CD4-positive, alpha-beta T cell treated with Interleukin-4 for 4 hours (primary cell): ENCODE data around the gene RNF111.
A peak's percentile ranks its signal among the peaks of the same experiment; 100 is the strongest.
"Not testable (repeated sequence)": the region's sequence is repeated elsewhere in the genome, so short reads cannot be mapped to it uniquely, and the experiment has no call there.

Source experiments
- DNase-seq: peaks from one replicate; pipeline ENCODE4 v3.0.0-alpha.2; 2020

The RNF111 gene

DNA sequence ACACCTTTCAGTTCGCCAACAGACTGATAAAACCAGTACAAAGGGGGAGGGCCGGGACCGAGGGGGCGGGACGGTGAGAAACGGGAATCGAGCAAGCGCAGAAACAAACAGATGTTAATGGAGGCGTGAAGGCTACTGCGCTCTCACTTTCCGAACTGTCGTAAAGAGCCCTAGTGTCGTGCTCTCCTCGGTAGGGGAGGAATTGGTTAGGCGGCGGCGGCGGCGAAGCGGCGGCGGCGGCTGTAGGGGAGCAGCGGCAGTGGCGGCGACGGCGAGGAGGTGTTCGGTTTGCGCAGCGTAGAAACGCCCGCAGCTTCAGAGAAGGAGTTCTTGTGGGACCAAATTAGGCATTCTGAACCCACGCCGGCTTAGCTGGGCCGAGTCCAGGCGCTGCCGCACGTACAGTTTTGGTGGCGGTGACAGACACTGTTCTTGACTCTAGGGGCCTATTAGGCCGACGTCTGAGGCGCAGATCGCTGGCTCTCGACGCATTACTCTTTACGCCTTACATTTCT lies at the start of gene RNF111:
Gene RNF111 (plus strand): TSS at position 173 of the 515 bp plus-strand sequence. CDS start 43,160 bp downstream, outside the sequence.
- peak; percentile 95 for DNase-seq

DNA sequence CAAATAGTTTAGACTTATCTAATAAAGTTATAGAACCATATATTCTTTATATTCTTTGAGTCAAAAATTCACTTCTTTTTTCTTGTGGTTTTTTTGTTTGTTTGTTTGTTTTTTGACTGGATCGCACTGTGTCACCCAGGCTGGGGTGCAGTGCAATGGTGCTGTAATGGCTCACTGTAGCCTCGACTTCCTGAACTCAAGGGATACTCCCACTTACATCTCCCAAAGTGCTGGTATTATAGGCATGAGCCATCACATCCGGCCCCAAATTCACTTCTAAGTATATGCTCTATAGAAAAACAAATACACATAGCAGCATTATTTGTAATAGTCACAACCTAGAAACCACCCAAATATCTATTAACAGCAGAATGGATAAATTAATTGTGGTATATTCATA lies 40.3 kb upstream of the RNF111 start:
- DNase-seq: no peak

DNA sequence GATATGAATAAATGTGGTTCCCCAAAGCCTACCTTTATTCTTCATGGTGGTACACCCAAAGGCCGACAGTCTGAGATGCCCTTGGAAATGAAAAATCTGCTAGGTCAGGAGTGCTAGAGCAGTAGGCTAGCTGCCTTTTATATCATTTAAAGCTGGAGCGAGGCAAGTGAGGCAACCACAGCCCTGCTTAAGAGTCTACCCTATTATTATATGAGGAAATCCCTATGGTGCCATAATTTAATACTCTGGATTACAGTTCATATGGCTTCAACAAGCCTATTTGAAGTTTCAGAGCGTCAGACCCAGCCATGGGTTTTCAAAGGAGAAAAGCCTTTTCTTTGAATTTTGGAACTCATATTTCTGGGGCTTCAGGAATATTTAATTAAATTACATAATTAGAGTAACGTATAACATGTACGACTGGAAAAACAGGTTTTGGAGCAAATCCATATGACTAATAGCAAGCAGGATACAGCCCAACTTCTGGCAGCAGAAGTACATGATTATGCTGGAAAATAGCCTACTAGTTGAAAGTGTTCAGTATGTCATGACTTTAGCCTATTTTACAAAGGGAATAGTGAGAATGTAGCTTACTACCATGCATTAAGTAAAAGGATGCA lies 36.0 kb upstream of the RNF111 start:
- no peak for DNase-seq

DNA sequence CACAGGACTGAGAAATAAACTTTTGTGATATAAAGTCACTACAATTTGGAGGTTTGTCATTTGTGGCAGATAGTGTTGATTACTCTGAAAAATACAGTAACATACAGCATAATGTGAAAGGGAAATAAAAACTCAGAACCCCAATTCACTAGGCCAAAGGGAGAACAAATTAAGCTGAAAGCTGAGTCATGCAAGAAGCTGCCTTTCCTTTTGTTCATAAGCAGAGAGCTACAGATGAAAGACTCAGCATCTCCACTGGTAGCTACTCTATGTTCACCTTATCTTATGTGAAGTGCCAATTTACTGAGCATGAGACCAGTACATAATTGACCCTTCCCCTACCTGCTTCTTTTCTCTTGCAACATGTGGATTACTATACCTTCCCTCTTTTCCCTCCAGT lies 34.7 kb upstream of the RNF111 start:
- no peak for DNase-seq

DNA sequence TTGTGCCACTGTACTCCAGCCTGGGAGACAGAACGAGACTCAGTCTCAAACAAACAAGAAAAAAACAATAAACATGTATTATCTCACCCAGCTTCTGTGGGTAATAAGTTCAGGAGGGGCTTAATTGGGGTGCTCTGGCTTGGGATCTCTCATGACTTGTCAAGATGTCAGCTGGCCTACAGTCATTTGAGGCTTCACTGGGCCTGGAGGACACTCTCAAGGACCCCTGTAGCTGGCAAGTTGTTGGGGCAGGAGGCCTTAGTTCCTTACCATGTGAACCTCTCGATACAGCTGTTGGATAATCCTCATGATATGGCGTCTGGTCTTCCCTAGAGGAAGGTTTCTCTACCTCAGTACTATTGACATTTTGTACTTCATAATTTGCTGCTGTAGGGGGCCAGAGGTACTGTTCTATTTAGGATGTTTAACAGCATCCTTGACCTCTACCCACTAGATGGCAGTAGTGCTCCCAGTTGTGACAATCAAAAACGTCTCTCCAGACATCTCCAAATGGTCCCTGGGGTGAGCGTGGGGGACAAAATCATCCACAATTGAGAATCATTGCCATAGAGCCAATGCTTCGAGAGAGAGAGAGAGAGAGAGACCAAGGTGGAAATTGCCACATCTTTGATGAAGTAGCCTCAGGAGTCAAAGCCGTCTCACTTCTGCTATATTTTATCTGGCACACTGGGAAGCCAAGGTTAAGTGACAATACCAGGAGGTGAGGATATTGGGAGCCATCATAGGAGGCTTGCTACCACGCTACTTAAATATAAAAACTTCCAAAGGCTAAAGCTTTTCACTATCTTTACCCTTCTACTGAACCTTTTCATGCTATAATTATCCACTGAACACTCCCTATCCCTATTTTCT lies 30.1 kb upstream of the RNF111 start:
- peak; percentile 75 for DNase-seq

- DNase-seq: no peak
Observed at GRCh38 chr15:58958811-58959210, 28.7 kb upstream of the RNF111 start.

GRCh38 chr15:58962136-58962535 lies 25.3 kb upstream of the RNF111 start:
- no peak for DNase-seq

DNA sequence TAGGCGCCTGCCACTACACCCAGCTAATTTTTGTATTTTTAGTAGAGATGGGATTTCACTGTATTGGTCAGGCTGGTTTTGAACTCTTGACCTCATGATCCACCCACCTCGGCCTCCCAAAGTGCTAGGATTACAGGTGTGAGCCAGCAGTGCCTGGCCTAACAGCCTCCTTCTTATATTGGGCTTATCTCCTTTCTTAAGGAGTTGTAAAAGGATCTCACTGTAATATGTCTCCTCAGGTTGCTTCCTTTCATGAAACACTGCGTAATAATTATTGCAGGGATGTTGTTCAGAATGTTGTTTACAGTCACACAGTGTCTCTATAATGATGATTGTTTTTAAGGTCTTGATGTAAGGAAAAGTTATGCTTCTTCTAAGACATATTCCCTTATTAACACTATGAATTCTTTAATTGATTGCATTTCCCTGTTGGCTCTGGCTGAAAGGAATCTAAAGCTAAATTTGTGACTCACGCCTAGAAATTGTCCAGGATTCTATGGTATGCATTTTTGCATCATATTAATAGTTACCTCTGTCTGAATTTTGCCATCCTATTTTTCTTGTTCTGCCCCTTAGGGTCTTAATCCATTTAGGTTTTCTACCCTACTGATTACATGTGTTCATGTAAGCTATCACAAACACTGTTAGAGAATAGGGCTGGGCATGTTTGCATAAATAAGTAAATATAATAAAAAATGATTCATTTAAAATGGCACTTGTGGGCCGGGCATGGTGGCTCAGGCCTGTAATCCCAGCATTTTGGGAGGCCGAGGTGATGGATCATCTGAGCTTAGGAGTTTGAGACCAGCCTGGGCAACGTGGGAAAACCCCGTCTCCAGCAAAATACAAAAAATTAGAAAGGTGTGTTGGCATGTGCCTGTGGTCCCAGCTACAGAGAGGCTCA lies 24.5 kb upstream of the RNF111 start:
- DNase-seq: no peak

DNA sequence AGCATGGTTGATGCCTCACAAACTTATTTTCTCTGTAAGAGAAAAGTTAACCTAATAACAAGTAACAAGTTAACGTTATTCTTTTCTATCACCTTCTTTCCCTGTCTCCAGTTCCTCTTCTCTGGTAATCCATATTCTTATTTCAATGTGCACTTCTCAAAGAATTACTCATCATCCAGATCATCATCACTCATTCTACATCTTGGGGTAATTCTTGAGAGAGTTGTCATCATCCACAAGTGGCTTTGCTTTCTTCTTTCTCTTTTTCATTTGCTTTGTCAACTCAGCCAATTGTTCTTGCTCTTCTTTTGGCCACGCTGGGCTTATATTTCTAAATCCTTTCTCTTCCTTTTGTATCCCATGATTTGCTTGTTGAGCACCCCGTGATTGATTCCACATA lies 20.8 kb upstream of the RNF111 start:
- no peak for DNase-seq

- DNase-seq: no peak
Observed at GRCh38 chr15:58967479-58967878, 20.0 kb upstream of the RNF111 start.

GRCh38 chr15:58977887-58978286 lies 9.6 kb upstream of the RNF111 start:
- no peak for DNase-seq

- peak; percentile 57 for DNase-seq
Observed at GRCh38 chr15:58980351-58980939, 7.0 kb upstream of the RNF111 start.

- peak; percentile 51 for DNase-seq
Observed at GRCh38 chr15:58981808-58982475, 5.5 kb upstream of the RNF111 start.

- DNase-seq: no peak
Observed at GRCh38 chr15:58983261-58983660, 4.2 kb upstream of the RNF111 start.

GRCh38 chr15:58985443-58985842 lies 2.0 kb upstream of the RNF111 start:
- no peak for DNase-seq

DNA sequence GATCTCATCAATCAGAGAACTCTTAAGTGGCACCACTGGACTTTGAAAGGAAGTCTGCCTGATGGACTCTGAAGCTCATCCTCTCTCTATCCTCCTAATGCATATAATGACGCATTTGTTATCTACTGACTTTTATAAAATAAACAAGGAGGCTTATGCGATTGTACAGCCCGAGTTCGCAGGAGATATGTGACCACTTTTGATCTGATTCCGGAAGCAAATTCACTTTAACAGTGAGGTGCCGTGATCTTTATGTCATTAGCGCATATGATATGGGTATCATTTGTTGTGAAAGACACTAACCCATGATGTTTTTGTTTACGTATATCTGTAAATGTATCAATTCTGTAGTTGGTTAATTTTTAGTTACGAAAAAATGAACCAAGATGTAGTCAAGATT lies 427 bp upstream of the RNF111 start:
- DNase-seq: peak; percentile 15

DNA sequence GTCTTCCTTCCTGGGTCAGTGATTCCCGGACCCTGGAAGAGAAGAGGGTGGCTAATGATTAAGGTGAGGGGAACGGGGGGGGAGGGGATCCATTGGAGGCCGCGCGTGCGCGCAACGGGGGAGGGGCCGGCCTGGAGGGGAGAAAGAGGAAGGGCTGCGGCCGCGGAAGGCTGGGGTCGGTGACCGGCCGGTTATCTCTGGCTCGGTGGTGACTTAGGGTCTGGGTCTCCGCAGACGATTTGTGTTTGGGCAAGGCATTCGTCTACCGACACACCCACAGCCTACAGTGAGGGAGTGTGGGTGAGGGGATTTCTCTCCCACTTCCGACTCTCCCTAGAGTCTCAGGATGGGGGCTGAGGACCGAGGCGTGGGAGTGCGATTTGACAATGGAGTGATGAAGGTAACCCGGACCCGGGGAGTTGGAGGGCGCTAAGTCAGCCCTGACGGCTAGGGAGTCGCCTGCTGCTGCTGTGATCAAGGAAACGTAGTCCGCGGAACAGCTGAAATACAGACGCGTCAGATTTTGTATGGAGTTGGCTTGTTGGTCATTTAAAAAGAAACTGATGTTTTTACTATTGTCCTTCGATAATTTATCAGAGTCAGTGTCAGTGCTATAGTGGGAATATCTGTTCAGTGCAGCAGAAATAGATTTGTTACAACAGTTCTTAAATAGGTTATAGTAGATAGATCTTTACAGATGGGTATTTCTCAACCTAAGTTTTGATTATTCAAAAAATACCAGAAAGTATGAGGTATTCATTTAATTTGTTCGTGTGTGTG lies 733 bp downstream of the RNF111 start:
- DNase-seq: peak; percentile 26

DNA sequence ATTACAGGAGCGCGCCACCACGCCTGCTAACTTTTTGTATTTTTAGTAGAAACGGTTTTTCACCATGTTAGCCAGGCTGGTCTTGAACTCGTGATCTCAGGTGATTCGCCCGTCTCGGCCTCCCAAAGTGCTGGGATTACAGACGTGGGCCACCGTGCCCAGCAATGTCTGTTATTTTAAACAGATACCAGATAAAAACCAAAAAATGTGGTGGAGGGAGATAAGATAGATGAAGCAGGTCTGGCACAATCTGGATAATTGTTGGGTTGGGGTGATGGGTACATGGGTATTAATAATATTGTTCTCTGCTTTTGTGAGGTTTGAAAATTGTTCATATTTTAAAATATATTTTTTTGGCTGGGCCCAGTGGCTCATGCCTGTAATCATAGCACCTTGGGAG lies 4.7 kb downstream of the RNF111 start:
- DNase-seq: no peak

DNA sequence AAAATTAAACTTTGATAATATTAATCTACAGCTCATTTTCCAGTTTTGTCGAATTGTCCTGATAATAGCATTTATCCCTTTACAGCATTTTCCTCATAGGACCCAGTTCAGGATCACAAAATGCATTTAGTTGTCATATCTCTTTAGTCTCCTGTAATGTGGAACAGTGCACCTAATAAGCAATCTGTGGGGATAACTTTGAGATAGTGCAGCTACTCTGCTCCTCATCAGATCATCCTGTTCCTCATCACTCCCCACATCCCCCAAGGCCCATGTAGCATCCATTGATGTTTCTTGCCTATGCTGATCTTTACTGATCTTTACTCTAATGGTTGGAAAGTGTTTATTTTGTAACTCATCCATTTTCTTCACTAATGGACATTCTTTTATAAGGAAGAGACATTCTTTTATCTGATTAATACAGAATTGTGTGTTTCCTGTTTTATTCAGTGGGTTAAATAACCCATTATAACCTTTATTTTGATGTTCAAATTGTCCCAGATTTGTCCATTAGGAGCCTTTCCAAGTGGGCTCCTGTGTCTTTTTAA lies 7.5 kb downstream of the RNF111 start:
- DNase-seq: no peak

- no peak for DNase-seq
Observed at GRCh38 chr15:58999694-59000093, 12.2 kb downstream of the RNF111 start.

GRCh38 chr15:59000251-59000650 lies 12.8 kb downstream of the RNF111 start:
- not testable (repeated sequence) for DNase-seq
